Endothelial cell of umbilical vein (primary cell): ENCODE data around the gene NR3C2.

Source experiments
- POLR2A ChIP-seq: IDR thresholded peaks from 2 replicates; pipeline ENCODE4 v1.6.1; 2012; ENCODE audit warnings: low read depth, mild to moderate bottlenecking, control low read depth, low read length
- POLR2AphosphoS5 ChIP-seq: IDR thresholded peaks from 2 replicates; pipeline ENCODE4 v1.6.1; 2012; ENCODE audit warnings: low read depth, mild to moderate bottlenecking, control low read depth, low read length, moderate library complexity; ENCODE audit not compliant: insufficient read depth
- TF ChIP-seq, protein P1 (sequence below), 2 donors: IDR thresholded peaks; 1 replicate in 1 of 2; 2 replicates in 1 of 2; pipeline ENCODE4 v1.5.1; 2011; ENCODE audit warnings: low read length in 2 of 2, mild to moderate bottlenecking in 2 of 2, moderate library complexity in 2 of 2, control low read depth in 1 of 2, inconsistent platforms in 1 of 2, low read depth in 1 of 2; ENCODE audit not compliant: insufficient read depth in 1 of 2; ENCODE audit errors: extremely low read depth in 1 of 2

DNA sequence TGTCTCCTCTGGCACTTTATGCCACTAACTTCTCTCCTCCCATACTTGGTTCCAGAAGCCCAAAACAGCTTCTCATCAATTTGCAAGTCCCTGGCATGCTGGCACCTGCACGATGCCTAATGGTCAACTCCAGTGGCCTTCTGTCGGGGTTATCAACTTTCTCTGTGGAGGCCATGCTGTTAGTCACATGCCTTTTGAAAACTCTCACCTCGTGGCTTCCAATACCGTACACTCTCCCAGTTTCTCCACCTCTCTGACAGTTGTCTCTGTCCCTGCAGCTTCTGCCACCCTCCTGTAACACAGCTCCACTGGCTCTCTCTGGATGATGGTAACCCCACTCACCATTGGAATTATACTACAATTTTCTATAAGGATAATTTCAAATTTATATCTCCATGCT is 324.0 kb downstream of the NR3C2 start:
- TF ChIP-seq, protein P1, sequence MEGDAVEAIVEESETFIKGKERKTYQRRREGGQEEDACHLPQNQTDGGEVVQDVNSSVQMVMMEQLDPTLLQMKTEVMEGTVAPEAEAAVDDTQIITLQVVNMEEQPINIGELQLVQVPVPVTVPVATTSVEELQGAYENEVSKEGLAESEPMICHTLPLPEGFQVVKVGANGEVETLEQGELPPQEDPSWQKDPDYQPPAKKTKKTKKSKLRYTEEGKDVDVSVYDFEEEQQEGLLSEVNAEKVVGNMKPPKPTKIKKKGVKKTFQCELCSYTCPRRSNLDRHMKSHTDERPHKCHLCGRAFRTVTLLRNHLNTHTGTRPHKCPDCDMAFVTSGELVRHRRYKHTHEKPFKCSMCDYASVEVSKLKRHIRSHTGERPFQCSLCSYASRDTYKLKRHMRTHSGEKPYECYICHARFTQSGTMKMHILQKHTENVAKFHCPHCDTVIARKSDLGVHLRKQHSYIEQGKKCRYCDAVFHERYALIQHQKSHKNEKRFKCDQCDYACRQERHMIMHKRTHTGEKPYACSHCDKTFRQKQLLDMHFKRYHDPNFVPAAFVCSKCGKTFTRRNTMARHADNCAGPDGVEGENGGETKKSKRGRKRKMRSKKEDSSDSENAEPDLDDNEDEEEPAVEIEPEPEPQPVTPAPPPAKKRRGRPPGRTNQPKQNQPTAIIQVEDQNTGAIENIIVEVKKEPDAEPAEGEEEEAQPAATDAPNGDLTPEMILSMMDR (IDR thresholded peaks at IDR 0.05; ENCODE audit: extremely low read depth in 1 of 2, insufficient read depth in 1 of 2, low read depth in 1 of 2, low read length in 2 of 2): no peak
- TF ChIP-seq POLR2A (no peak), POLR2AphosphoS5 (no peak)
